ENCODE results near the gene OSCP1.

Gene OSCP1

DNA sequence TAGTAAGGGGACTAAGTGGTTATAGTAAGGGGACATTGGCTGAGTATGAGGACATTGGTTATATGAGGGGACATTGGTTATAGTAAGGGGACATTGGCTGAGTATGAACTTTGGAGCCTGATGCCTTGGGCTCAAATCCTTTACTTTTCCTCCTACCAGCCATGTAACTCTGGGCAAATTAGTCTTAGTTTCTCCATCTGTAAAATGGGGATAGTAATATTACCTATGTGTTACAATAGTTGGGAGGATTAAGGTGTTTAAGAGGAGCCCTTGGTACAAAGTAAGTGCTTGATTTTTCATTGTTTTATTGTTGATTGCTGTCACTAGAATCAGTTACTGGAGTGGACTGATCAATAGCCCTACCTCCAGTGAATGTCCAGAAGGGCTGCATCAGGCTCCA is 2.8 kb downstream of the OSCP1 start:
- Mint-ChIP-seq H3K27ac (no peak overlapping the region), H3K9me3 (no peaks in the 10 kb centered on the region), H3K4me1 (peaks cover 7 to 27% of the 10 kb centered on the region in 2 donors), H3K27me3 (no peaks in the 10 kb centered on the region), H3K4me3 (no peak overlapping the region), H3K36me3 (peaks cover 1 to 2% of the 10 kb centered on the region in 2 donors)
- no peak for DNase-seq
- no peak for ATAC-seq (replicated peaks)

DNA sequence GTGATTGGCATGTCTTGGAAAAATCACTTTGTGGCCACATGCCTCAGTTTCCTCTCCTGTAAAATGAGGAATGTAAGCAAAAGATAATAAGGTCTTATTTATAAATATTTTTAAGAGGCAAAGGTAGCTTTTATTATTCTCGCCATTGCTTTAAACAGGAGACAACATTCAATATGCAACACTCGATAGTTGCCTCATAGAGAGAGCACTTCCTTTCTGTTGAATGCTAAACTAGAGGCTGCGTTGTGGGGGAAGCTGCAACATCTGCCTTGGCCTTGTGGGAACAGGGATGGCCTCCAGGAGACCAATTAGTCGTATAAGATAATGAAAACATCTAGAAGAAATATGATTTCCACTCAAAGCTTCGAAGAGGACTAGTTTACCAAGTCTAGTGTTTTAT is 3.5 kb downstream of the OSCP1 start:
- Mint-ChIP-seq H3K36me3 (no peaks in the 10 kb centered on the region), H3K27ac (no peak overlapping the region), H3K9me3 (no peaks in the 10 kb centered on the region), H3K4me3 (no peak overlapping the region), H3K4me1 (peaks cover 5 to 23% of the 10 kb centered on the region in 2 donors), H3K27me3 (no peaks in the 10 kb centered on the region)
- ATAC-seq (replicated peaks) (no peak), DNase-seq (no peak)

GRCh38 chr1:36446271-36446670 is 4.0 kb downstream of the OSCP1 start:
- Mint-ChIP-seq H3K9me3 (no peaks in the 10 kb centered on the region), H3K4me3 (no peak overlapping the region), H3K27ac (no peak overlapping the region), H3K36me3 (no peaks in the 10 kb centered on the region), H3K27me3 (no peaks in the 10 kb centered on the region), H3K4me1 (peaks cover under 1 to 18% of the 10 kb centered on the region in 2 donors)
- ATAC-seq (replicated peaks) = peak in 1 of 2 donors; percentile 10
- no peak for DNase-seq

DNA sequence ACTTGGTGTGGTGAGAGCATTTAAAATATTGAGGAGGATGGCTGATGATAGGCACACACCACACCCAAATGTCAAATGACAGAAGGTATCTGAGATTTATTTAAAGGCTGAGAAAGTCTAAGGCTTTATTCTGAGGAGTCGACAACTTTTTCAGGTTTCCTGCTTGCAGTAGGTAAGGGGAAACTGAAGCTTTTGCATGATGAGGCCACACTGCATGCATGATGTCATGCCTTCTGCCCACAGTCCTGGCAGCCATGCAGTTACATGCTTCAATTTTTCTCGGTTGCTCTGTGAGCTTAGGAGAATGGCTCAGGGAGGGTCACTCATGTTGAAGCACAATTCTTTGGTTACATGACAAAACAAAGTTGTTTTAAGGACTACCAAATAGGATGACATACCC is 7.0 kb downstream of the OSCP1 start:
- Mint-ChIP-seq H3K4me1 (peaks cover 0 to 6% of the 10 kb centered on the region in 2 donors), H3K27ac (no peak overlapping the region), H3K4me3 (no peak overlapping the region), H3K27me3 (no peaks in the 10 kb centered on the region), H3K36me3 (no peaks in the 10 kb centered on the region), H3K9me3 (no peaks in the 10 kb centered on the region)
- no peak for DNase-seq
- no peak for ATAC-seq (replicated peaks)

GRCh38 chr1:36442337-36442736 is 7.9 kb downstream of the OSCP1 start:
- no peak for ATAC-seq (replicated peaks)
- Mint-ChIP-seq H3K9me3 (no peaks in the 10 kb centered on the region), H3K27ac (no peak overlapping the region), H3K4me1 (peaks cover 0 to 6% of the 10 kb centered on the region in 2 donors), H3K4me3 (no peak overlapping the region), H3K36me3 (no peaks in the 10 kb centered on the region), H3K27me3 (no peaks in the 10 kb centered on the region)
- DNase-seq = no peak

DNA sequence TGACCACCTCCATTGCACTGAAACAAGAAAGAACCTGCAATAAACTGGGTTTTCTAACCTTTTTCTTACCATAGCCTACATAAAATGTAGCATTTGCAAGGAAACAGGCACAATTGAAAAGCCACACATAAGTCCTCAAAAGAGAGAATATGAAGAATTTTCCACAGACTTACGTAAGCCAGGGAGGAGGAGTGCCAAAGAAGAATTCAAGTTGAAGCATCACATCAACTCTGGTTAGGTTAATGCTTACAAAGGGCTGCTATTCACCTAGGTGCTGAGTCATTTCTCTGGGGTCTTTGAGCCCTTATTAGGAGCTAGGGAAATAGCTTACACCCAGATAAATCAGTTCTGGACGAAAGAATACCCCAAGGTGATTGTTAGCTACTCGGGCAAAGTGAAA is 9.6 kb downstream of the OSCP1 start:
- Mint-ChIP-seq H3K27me3 (no peaks in the 10 kb centered on the region), H3K27ac (no peak overlapping the region), H3K4me1 (no peaks in the 10 kb centered on the region), H3K36me3 (no peaks in the 10 kb centered on the region), H3K4me3 (no peak overlapping the region), H3K9me3 (no peaks in the 10 kb centered on the region)
- ATAC-seq (replicated peaks) = no peak
- no peak for DNase-seq

DNA sequence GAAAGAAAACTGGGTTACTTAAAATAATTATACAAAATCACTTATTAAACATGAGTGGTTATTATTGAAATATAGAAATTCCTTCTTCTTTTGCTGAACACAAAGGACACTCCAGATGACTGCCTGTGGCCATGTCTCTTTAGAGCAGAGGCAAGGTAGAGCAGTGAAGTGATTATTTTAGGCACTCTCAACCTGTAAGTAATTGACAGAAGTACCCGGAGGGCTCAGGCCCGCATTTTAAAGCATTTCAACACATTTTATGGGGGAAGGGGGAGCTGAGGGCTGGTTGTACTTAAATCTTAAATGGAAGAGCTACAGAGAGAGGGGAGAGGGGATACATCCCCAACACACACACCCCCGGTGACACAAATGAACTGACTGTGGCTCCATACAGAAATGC is 10.2 kb downstream of the OSCP1 start:
- H3K27ac Mint-ChIP-seq = no peak overlapping the region

GRCh38 chr1:36438715-36439114 is 11.5 kb downstream of the OSCP1 start:
- ATAC-seq (replicated peaks) (no peak), DNase-seq (no peak)
- Mint-ChIP-seq H3K27me3 (no peaks in the 10 kb centered on the region), H3K9me3 (no peaks in the 10 kb centered on the region), H3K36me3 (no peaks in the 10 kb centered on the region), H3K4me1 (no peaks in the 10 kb centered on the region), H3K27ac (no peak overlapping the region), H3K4me3 (no peak overlapping the region)

More for the DNA sequence above, 10.2 kb downstream of the OSCP1 start:
- DNase-seq = no peak
- no peaks in the 10 kb centered on the region for H3K36me3 Mint-ChIP-seq
- H3K4me1 Mint-ChIP-seq = no peaks in the 10 kb centered on the region
- no peak for ATAC-seq (replicated peaks)
- H3K27me3 Mint-ChIP-seq = no peaks in the 10 kb centered on the region
- H3K9me3 Mint-ChIP-seq = no peaks in the 10 kb centered on the region
- no peak overlapping the region for H3K4me3 Mint-ChIP-seq

DNA sequence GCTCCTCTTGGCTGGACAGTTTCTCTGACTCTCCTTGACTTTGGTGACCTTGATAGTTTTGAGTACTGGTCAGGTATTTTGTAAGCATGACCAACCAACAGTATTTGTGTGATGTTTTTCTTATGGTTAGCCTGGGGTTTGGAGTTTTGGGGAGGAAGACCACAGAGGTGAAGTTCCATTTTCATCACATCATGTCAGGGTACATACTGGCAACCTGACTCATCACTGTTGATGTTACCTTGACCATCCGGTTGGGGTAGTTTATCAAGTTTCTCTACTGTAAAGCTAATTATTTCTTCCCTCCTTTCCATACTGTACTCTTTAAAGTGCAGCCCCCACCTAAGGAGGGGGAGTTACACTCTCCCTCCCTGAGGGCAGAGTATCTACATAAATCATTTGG is 13.4 kb downstream of the OSCP1 start:
- no peaks in the 10 kb centered on the region for H3K36me3 Mint-ChIP-seq
- H3K4me1 Mint-ChIP-seq = no peaks in the 10 kb centered on the region
- H3K27me3 Mint-ChIP-seq = no peaks in the 10 kb centered on the region
- no peak for ATAC-seq (replicated peaks)
- H3K9me3 Mint-ChIP-seq = no peaks in the 10 kb centered on the region
- no peak overlapping the region for H3K27ac Mint-ChIP-seq
- no peak overlapping the region for H3K4me3 Mint-ChIP-seq
- DNase-seq = no peak

GRCh38 chr1:36433102-36433501 is 17.1 kb downstream of the OSCP1 start:
- DNase-seq (no peak), ATAC-seq (replicated peaks) (no peak)
- no peak overlapping the region for H3K4me3 Mint-ChIP-seq
- no peaks in the 10 kb centered on the region for H3K36me3 Mint-ChIP-seq
- H3K9me3 Mint-ChIP-seq = no peaks in the 10 kb centered on the region
- H3K4me1 Mint-ChIP-seq = no peaks in the 10 kb centered on the region
- peaks cover 0 to 4% of the 10 kb centered on the region in 2 donors for H3K27me3 Mint-ChIP-seq
- H3K27ac Mint-ChIP-seq = no peak overlapping the region

DNA sequence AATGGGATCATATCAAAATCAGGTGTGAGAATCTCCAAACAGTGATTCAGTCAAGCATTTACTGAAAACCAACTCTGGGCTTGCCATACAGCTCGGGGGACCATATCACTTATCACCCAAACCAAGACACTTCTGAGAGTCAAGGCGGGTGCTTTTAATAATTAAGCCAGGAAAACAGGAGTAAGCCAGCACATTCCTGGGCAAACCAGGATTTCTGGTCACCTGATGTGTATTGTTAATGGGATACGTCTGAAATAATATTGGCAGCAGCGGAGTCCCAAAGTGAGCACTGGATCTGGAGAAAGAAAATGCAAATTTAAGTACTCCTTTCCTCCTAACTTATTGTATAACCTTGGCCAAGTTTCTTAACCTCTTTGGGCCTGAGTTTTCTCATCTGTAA is 17.6 kb downstream of the OSCP1 start:
- no peak for DNase-seq

DNA sequence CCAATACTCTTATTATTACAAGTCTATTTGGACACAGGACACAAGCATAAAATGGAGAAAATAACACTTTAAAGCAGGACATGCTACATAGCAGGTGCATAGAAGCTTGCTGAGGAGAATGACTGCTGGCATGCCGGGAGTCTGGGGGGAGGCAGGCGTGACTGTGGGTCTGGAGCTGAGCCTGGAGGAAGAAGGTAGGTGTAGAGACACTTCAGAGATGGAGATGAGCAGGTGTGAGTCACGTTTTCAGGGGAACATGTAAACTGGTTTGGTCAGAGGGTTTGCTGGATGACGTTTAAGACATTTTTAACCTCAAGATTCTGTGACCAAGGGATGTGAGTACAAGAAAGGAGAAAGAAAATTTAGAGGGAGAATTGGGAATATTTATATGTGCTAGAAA is 24.5 kb downstream of the OSCP1 start:
- Mint-ChIP-seq H3K4me3 (no peak overlapping the region), H3K27me3 (peaks cover 0 to under 1% of the 10 kb centered on the region in 2 donors), H3K9me3 (no peaks in the 10 kb centered on the region), H3K36me3 (no peaks in the 10 kb centered on the region), H3K27ac (no peak overlapping the region), H3K4me1 (peaks cover 3 to 5% of the 10 kb centered on the region in 2 donors)
- ATAC-seq (replicated peaks) (no peak), DNase-seq (no peak)

More for the DNA sequence above, 17.6 kb downstream of the OSCP1 start:
- no peaks in the 10 kb centered on the region for H3K9me3 Mint-ChIP-seq
- H3K4me1 Mint-ChIP-seq = no peaks in the 10 kb centered on the region
- no peaks in the 10 kb centered on the region for H3K36me3 Mint-ChIP-seq
- peaks cover 0 to 4% of the 10 kb centered on the region in 2 donors for H3K27me3 Mint-ChIP-seq
- H3K27ac Mint-ChIP-seq = no peak overlapping the region
- no peak for ATAC-seq (replicated peaks)
- H3K4me3 Mint-ChIP-seq = no peak overlapping the region

DNA sequence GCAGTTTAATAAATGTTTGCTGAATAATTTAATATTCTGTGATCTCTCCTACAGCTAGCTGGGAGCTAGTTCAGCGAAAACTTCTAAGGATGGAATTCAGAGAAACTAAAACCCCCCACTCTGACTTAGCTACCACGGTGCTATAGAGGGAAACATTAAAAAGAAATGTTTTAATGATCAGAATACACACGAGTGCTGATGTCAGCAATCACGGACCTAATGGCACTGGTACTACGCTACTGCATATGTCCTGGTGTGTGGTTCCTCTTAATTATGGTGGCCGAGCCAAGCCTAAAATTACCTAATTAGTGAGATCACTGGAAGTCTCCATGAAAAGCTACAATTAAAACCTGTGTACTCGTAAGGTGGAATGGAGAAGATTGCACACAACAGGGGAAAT is 28.6 kb downstream of the OSCP1 start:
- H3K4me3 Mint-ChIP-seq = no peak overlapping the region
- H3K9me3 Mint-ChIP-seq = no peaks in the 10 kb centered on the region
- H3K4me1 Mint-ChIP-seq = peaks cover 7 to 8% of the 10 kb centered on the region in 2 donors
- no peaks in the 10 kb centered on the region for H3K36me3 Mint-ChIP-seq
- no peaks in the 10 kb centered on the region for H3K27me3 Mint-ChIP-seq
- DNase-seq = no peak
- ATAC-seq (replicated peaks) = no peak
- no peak overlapping the region for H3K27ac Mint-ChIP-seq

DNA sequence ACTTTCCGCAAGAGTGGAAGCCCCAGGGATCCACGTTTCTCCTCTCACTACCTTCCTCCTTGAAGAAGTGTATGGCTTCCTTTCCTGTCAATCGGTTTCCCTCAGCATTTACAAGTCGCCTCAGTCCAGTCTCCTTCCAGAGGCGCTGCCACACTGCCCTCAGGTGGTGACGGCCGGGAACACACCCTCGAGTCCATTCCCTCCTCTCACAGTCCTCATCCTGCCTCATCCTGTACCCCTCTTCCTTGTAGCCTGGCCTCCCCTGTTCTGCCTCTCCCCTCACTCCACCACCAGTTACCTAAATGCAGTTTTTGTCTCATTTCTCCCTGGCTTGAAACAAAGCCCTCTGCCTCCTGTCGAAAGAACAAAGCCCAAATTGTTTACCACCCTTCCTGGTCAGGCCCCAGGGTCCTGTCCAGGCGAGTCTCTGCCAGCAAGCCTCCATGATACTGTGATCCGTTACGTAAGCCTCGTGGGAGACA is 29.4 kb downstream of the OSCP1 start:
- H3K4me3 Mint-ChIP-seq = no peak overlapping the region
- peaks cover 7 to 8% of the 10 kb centered on the region in 2 donors for H3K4me1 Mint-ChIP-seq
- H3K9me3 Mint-ChIP-seq = no peaks in the 10 kb centered on the region
- peak; percentile 95 to 98 for ATAC-seq (replicated peaks)
- peak overlapping the region; percentile 87 for H3K27ac Mint-ChIP-seq
- DNase-seq = peak; percentile 75
- H3K36me3 Mint-ChIP-seq = no peaks in the 10 kb centered on the region
- H3K27me3 Mint-ChIP-seq = no peaks in the 10 kb centered on the region

- peak overlapping the region; percentile 87 for H3K27ac Mint-ChIP-seq
- DNase-seq (no peak), ATAC-seq (replicated peaks) (no peak)
- no peaks in the 10 kb centered on the region for H3K36me3 Mint-ChIP-seq
- H3K4me3 Mint-ChIP-seq = no peak overlapping the region
- peaks cover 7 to 8% of the 10 kb centered on the region in 2 donors for H3K4me1 Mint-ChIP-seq
- H3K9me3 Mint-ChIP-seq = no peaks in the 10 kb centered on the region
- H3K27me3 Mint-ChIP-seq = no peaks in the 10 kb centered on the region
These were observed 29.8 kb downstream of the OSCP1 start for GRCh38 chr1:36420409-36420808.

DNA sequence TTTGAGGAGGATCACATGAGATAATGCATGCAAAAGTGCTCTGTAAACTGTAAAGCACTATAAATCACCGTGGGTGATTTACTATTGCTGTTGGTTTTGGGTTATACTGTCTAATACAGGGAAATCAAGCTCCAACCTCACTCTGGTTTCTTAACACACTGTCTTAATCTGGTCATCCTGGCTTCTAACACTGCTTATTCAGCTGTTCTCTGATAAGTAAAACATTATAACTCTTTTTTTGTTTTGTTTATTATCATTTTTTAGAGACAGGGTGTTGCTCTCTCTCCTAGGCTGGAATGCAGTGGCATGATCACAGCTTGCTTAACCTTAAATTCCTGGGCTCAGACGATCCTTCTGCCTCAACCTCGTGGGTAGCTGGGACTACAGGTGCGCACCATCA is 30.7 kb downstream of the OSCP1 start:
- Mint-ChIP-seq H3K4me1 (peaks cover 8 to 10% of the 10 kb centered on the region in 2 donors), H3K27me3 (no peaks in the 10 kb centered on the region), H3K27ac (no peak overlapping the region), H3K9me3 (no peaks in the 10 kb centered on the region), H3K36me3 (no peaks in the 10 kb centered on the region), H3K4me3 (no peak overlapping the region)
- no peak for DNase-seq
- ATAC-seq (replicated peaks) = no peak
